NCI-H2081 treated with DMSO at 0.1 percent for 48 hours (cell line): ENCODE measurements around the gene L3MBTL3.
"Not testable (repeated sequence)": the region's sequence is repeated elsewhere in the genome, so short reads cannot be mapped to it uniquely, and the experiment has no call there.

ENCODE experiments used
- DNase-seq: peaks from one replicate; lab custom pipeline; 2025; lab: John Stamatoyannopoulos, UW

The L3MBTL3 gene

DNA sequence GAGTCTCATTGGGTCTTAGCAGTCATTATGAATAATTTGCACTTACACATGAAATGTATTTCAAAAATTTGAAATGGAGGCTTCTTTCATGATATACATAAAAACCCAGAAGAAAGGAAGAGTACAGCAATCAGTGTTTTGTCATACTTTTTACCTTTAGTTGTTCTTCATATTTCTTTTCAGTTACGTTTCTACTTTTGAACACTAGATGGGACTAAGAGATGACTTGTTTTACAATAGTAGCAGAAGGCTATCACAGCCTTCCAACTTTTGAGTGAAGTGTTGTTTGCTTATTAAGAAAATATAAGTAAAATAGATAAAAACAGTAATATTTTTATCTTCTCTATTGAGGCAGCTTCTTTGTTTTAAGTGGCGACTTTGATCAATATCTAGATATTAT is 58.1 kb downstream of the L3MBTL3 start:
- no peak for DNase-seq

DNA sequence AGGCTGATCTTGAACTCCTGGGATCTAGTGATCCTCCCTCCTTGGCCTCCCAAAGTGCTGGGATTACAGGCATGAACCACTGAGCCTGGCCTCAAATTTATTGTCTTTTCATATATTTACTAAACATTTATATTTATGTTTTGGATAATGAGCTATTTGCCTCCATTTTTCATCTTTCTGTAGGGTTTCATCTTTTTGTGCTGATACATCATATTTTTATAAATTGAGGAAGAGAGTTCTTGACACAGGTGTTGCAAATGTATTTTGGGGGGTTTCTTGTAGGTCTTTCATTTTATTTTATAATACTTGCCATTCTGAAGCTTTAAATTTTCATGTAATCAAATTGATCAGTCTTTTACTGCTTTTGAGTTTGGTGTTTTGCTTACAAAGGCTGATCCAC is 72.4 kb downstream of the L3MBTL3 start:
- DNase-seq: no peak

GRCh38 chr6:130093546-130093945 is 75.2 kb downstream of the L3MBTL3 start:
- DNase-seq: no peak

DNA sequence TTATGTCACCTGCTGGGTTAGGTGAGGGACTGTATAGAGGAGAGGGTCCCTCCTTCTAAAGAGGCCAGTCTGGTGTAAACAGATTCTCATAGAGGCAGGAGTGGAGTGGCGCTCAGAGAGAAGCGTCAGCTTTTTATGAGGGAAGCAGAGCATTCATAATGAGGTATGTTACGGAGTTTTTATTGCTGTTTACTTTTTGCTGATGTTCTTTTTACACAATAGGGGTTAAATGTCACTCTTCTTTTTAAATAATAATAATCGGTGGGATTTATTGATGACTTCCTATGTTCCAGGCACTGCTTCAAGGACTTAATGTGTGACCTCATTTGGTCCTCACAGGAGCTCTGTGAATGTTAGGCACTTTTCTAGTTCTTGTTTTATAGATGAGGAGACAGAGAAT is 79.9 kb downstream of the L3MBTL3 start:
- DNase-seq: no peak

DNA sequence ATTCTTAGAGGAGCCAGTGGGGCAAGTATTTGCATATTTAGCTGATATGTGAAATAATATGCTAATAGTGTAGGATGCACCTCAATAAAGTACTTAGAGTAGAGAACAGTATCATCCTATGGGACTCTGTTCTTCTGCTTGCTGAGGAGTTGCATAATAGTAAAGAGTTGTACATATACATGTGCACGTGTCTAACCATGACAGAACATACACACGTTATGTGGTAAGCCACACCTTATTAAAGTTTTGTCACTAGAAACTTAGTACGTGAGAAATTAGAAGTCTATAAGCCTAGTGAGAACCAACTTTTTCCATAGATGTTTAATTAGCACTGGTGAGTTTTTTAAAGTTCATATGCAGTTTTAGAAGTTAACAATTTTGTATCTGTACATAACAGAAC is 80.7 kb downstream of the L3MBTL3 start:
- no peak for DNase-seq

GRCh38 chr6:130105996-130106704 is 87.8 kb downstream of the L3MBTL3 start:
- DNase-seq: no peak

DNA sequence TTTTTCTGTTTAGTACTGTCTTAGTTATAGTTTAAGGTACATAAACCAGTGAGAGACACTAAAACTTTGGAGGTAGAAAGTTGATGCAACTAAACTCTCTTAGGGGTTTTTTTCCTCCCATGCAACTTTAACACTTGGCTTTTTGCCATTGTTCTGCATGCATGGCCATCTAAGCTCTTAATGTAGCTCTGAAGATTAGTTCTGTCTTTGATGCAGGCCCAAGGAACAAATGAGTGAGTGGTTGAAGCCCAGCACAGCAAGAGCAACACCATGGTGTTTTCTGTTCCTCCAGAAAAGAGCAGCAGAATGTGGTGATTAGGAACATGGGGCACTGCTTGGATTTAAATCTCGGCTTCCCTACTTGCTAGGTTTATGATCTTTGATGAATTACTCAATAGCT is 89.3 kb downstream of the L3MBTL3 start:
- no peak for DNase-seq

- DNase-seq: no peak
Measured at GRCh38 chr6:130111031-130111430, 92.7 kb downstream of the L3MBTL3 start.

DNA sequence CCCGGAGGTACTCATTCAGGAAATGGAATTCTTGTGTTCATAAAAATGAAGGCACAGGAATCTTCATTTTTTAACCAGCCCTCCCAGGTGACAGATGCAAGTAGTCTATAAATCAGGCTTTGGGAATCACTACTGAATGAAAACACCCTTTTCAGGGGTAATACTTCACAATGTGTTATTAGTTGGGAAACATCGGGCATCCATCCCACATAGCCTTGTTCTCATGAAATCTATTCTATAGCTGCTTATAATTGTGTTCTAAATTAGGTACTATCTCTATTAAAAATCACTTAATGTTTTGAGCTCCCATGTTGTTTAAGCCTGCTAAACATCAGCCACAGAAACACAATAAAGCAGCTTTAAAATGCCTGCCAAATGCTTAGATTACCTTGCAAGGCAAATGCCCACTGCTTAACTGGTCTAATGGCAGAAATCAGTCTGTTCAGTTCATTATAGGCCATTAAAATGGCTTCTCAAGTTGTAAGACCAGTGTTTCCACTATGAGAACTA is 94.9 kb downstream of the L3MBTL3 start:
- no peak for DNase-seq

DNA sequence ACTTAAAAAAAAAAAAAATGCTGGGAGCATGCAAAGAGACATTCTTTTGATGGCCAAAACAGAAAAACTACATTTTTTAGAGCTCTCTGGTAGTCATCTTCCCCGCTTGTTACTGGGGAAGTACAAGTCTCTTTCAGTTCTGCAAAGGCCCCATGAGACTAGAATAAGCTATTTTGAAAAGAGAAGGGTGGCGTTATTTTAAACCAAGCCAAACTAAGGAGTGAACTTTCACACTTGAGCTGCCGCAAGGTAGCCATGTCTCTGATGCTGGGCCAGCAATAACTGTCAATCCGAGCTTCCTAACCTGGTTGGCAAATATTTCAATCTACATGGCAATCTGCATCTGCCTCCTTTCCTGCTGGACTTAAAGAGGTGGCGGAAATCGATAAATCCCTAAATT is 96.7 kb downstream of the L3MBTL3 start:
- DNase-seq: no peak

DNA sequence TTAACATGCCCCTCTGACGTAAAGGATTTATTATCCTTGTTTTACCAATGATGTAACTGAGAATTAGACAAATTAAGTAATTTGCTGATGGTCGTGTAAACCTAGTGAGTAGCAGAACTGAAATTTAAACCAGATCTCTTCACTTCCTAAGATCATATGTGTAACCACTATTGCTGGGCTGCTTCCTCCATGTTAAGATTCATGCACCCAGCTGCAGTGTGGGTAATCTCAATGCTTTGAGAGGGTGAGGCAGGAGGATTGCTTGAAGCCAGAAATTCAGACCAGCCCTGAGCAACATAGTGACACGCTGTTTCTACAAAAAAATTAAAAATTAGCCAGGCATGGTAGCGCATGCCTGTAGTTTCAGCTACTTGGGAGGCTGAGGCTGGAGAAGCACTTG is 97.9 kb downstream of the L3MBTL3 start:
- no peak for DNase-seq

DNA sequence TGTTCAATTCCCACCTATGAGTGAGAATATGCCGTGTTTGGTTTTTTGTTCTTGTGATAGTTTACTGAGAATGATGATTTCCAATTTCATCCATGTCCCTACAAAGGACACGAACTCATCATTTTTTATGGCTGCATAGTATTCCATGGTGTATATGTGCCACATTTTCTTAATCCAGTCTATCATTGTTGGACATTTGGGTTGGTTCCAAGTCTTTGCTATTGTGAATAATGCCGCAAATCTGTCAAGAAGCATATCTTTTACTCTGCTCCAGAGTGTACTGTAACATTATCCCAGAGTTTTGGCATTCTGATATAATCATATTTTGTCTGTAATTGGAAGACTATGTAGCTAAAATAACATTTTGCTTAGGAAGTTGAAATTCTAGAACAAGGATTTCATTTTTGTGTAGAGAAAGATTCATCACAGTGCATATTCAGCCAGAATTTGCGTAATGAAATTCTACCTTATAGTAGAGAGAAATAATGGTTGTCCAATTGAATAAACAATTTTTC is 98.9 kb downstream of the L3MBTL3 start:
- DNase-seq: not testable (repeated sequence)

- no peak for DNase-seq
Measured at GRCh38 chr6:130118236-130118635, 99.9 kb downstream of the L3MBTL3 start.

DNA sequence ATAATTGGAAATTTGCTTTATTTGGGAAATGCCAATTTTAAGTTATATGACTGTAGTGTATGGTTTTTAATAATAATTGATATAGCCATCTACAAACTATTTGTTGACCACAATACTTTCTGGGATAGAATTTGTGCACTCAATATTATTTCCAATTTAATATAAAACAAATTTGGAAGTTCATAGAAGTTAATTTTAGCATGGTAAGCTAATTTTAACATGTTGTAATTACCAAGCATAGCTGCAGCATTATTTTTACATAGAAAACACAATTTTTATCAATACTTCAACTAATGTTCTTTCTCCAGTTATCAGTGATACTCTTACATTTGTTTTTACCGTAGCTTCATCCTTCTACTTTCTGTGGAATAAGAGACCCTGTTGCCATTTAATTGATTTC is 100.8 kb downstream of the L3MBTL3 start:
- no peak for DNase-seq

GRCh38 chr6:130120731-130121130 is 102.3 kb downstream of the L3MBTL3 start:
- no peak for DNase-seq

DNA sequence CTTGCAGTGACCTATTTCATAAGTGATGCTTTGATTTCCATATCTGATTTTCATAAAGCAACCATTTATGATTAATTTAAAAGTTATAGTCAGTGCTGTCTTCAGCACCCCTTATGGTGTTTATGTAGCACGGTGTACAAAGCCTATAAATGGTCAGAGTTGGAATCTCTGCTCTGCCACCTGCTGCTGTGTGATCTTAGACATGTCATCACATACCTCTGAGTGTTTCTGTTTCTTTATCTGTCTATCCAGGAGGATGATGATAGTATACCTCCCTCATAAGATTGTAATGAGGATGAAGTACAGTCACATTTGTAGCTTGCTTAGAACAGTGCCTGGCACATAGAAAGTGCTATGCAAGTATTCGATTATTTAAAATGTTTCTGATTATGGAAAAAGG is 103.9 kb downstream of the L3MBTL3 start:
- DNase-seq: no peak

DNA sequence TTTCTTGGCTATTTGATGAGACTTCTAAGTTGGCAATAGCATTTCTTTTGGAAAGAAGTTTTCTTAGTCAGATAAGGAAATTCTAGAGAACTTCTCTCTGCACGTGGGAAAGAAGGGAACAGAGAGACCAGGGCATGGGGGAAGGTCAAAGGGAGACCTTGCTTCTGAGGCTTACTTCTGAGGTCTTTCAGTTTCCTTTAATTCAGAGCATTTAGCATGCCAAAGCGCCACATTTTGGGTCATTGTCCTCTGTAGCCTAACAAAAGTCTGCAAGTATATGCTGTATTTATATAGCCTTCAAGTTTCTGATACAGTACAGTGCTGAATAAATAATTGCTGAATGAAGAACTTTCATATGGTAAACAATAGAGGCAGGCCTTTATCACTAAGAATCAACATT is 108.8 kb downstream of the L3MBTL3 start:
- no peak for DNase-seq

DNA sequence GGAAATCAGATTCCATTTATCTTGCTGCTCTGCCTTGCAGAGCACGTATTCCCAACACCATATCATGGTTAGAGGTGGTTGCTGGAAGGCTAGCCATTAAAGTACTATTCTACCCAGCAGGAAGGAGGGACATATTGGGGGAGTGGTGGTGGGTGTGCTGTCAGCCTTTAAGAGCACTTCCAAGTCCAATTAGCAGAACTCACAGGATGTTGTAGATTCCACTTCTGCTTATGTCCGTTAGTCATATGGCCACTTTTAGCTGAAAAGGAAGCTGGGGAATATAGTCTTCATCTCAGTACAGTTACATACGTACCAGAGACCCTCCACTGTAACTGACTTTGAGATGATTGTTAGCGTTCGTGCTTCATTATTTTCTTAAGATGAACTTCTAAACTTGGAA is 109.9 kb downstream of the L3MBTL3 start:
- no peak for DNase-seq

DNA sequence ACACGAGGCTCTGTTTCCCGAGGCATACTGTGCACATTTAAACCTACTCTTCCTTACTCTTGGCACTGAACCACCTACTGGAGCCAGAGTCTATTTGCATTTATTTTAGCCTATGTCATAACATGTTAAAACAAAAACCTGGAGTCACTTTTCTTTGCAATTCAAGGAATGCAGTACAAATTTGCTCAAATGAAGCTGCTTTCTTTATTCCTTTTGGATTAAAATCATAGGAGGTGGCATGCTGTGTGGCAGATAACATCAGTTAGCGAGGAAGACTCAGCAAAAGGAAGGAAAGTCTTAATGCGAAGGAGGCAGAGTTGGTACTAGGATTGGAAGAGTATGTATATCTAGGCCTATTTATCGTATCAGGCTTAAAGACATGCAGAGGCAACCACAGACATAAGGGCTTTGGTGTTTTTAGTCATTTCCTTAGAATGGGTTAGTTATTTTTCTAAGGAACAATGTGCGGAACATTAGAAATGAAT is 111.4 kb downstream of the L3MBTL3 start:
- no peak for DNase-seq

DNA sequence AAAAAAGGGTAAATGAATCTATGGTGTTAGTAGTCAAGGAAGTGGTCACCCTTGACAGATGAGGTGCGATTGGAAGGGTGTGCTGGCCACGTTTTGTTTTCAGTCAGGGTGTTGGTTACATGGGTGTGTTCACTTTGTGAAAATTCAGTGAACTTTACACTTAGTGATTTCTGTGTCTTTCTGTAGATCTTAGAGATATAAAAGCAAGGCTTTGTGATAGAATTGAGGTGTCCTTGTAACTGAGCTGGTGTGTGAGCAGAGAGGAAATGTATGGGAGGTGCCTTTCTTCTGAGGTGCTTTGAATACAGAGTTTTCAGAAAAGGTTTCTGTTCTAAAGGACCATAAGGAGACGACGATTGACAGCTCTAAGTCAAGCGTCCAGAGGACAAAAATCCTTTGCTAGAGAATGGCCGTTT is 113.9 kb downstream of the L3MBTL3 start:
- no peak for DNase-seq

DNA sequence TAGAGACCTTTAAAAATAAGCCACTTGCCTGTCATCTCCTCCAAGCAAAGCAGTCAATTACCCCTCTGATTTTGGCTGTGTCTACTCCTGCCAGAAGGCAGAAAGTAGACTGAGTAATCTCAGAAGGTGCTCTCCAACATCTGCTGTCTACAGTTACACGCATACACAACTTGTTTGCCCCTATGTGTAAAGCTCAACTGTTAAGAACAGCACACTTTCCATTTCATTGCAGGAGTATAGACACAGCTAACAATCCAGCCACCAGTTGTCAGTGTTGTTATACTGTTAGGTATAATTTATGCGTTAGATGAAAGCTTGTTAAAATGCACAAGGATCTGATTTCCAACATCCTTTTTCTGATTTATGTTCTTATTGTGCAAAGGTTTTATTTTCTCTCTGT is 116.2 kb downstream of the L3MBTL3 start:
- no peak for DNase-seq

- DNase-seq: no peak
Measured at GRCh38 chr6:130136798-130137197, 118.4 kb downstream of the L3MBTL3 start.

DNA sequence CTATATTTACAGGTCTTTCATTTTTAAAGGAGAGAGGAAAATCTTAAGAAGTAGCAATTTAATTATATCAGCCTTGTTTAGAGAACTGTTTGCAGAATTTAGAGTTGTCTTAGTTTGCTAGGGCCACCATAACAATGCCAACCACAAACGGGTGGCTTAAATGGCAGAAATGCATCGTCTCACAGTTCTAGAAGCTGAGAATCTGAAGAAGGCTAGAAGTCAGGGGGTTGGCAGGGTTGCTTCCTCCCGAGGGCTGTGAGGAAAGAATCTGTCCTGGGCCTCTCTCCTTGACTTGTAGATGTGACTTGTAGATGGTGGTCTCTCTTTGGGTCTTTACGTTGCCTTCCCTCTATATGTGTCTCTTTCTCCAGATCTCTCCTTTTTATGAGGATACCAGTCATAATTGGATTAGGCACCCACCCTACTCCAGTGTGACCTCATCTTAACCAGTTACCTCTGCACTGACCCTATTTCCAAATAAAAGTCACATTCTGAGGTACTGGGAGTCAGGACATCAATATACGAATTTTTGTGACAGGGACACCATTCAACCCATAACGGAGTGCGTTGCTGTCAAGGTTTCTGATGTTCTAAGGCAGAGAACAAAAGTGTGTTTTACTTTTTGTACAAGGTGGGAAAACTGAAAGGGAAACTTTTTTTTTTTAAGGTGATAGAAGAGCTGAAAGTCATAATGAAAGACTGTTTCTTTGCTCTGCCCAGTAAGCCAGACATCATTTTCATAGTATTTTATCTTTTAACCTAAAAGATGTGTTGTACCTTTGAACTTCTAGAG is 119.9 kb downstream of the L3MBTL3 start:
- DNase-seq: no peak
